Panc1 (cell line): ENCODE results near the gene PPM1H. TPM values are rescaled to one million over a fixed set of nuclear protein-coding genes. Genes with fewer than 3 reads are reported as not detected.

Experiments used
- ATAC-seq: fragments of 200-7000 bp; cut with Tn5 transposase; 2 replicates; pipeline ENCODE4 v1.9.1; 2020; ENCODE audit warnings: mild to moderate bottlenecking, moderate library complexity
- BruUV-seq: library from RNA; stranded (reverse); fragments of 400-500 nt; replicated peaks from 2 replicates; lab custom pipeline; 2021; lab: Mats Ljungman, UMichigan
- CTCF ChIA-PET: fragments of 300-600 bp; sonication (Branson Sonifier 250); formaldehyde crosslinking; loops from one replicate; lab custom pipeline; 2022; ENCODE audit warnings: antibody characterized with exemption; lab: Charles Lee
- POLR2A ChIA-PET: fragments of 300-600 bp; sonication (Branson Sonifier 250); formaldehyde crosslinking; loops from one replicate; lab custom pipeline; 2022; ENCODE audit warnings: antibody characterized with exemption; lab: Charles Lee
- DNase-seq: peaks from one replicate; pipeline ENCODE4 v3.0.0-alpha.2; 2010; ENCODE audit warnings: low read depth, low spot score
- H3K27ac ChIP-seq: 2 replicates; pipeline ENCODE4 v1.5.1; 2011; ENCODE audit warnings: mild to moderate bottlenecking, low read length, inconsistent platforms
- H3K27me3 ChIP-seq: fragments of 200-500 bp; sonication (Bioruptor generic); 2 replicates; pipeline ENCODE4 v1.6.0; 2014; ENCODE audit warnings: low read length, inconsistent platforms; ENCODE audit not compliant: control insufficient read depth, insufficient read depth
- H3K36me3 ChIP-seq: fragments of 200-500 bp; sonication (Bioruptor generic); 2 replicates; pipeline ENCODE4 v1.5.1; 2014; ENCODE audit warnings: inconsistent platforms, mild to moderate bottlenecking, low read length, moderate library complexity; ENCODE audit not compliant: control insufficient read depth, insufficient read depth
- H3K4me1 ChIP-seq: 2 replicates; pipeline ENCODE4 v1.5.1; 2011; ENCODE audit warnings: inconsistent platforms, mild to moderate bottlenecking, low read length, moderate library complexity; ENCODE audit not compliant: control insufficient read depth, insufficient read depth
- H3K4me3 ChIP-seq, 2 experiments: 2 replicates each; pipeline ENCODE4 v1.5.1; 2011 to 2012; ENCODE audit warnings: low read depth in 2 of 2, low read length in 2 of 2, mild to moderate bottlenecking in 2 of 2, inconsistent platforms in 1 of 2, moderate library complexity in 1 of 2
- H3K9me3 ChIP-seq: fragments of 200-500 bp; sonication (Bioruptor generic); 2 replicates; pipeline ENCODE4 v1.5.1; 2014; ENCODE audit warnings: low read depth, mild to moderate bottlenecking, inconsistent platforms, low read length, moderate library complexity; ENCODE audit not compliant: control insufficient read depth, insufficient read depth
- CTCF ChIP-seq: fragments of 450-650 bp; IDR thresholded peaks from 2 replicates; pipeline ENCODE4 v1.5.1; 2017; ENCODE audit warnings: mild to moderate bottlenecking
- POLR2AphosphoS5 ChIP-seq: IDR thresholded peaks from 2 replicates; pipeline ENCODE4 v1.6.1; 2012; ENCODE audit warnings: mild to moderate bottlenecking, low read depth, low read length, moderate library complexity
- SIN3A ChIP-seq: IDR thresholded peaks from 2 replicates; pipeline ENCODE4 v1.6.1; 2012; ENCODE audit warnings: low read depth, mild to moderate bottlenecking, low read length, moderate library complexity, borderline replicate concordance; ENCODE audit not compliant: insufficient read depth
- TCF7L2 ChIP-seq: IDR thresholded peaks from 2 replicates; pipeline ENCODE4 v1.6.1; 2011; ENCODE audit warnings: mild to moderate bottlenecking, low read depth, low read length, inconsistent platforms
- in situ Hi-C: cut with HindIII; loops from 2 replicates; pipeline ENCODE4 v1.10.0; 2016; ENCODE audit warnings: low sequenced_read_pairs, low pct_unique_long_range_greater_than_20kb
- intact Hi-C: fragments of 100-400 bp; cut with micrococcal nuclease; formaldehyde crosslinking; loops from one replicate; pipeline ENCODE4 v1.10.0; 2022; ENCODE audit not compliant: unreplicated experiment
- total RNA-seq: library from RNA; stranded (reverse); gene quantifications from one replicate; pipeline ENCODE4 v1.2.1, GENCODE V29; 2021; ENCODE audit not compliant: unreplicated experiment
- TF ChIP-seq, protein P1 (sequence below), 2 experiments: IDR thresholded peaks; 2 replicates each; pipeline ENCODE4 v1.6.1; 2011 to 2012; ENCODE audit warnings: low read depth in 2 of 2, control low read depth in 1 of 2, low read length in 1 of 2, mild to moderate bottlenecking in 1 of 2, moderate library complexity in 1 of 2; ENCODE audit not compliant: insufficient read depth in 1 of 2

The PPM1H gene
- total RNA-seq, 1 experiment from 2014 or later = 22.9 TPM

DNA sequence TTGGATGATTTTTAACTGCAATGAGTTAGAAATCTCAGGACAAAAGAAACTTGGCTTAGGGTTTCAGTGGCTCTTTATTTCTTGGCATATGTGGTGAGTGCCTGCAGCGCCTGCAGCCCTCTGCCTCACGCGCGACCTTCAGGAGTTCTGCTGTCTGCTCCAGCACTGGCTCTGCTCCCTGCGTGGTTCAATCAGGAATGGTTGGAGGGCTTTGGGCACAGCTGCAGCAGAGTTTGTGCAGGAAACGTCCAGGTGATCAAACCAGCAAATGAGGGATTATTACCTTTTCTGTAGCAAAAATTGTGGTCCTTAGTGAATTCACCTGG is 19.8 kb downstream of the PPM1H start:
- ChIA-PET CTCF (no interaction called here), POLR2A (no interaction called here)
- no TSS peak for BruUV-seq
- H3K9me3 ChIP-seq = no peaks in the 10 kb centered on the region
- no peaks in the 10 kb centered on the region for H3K27me3 ChIP-seq
- no peak for TF ChIP-seq CTCF
- TF ChIP-seq SIN3A = no peak
- TF ChIP-seq, protein P1, sequence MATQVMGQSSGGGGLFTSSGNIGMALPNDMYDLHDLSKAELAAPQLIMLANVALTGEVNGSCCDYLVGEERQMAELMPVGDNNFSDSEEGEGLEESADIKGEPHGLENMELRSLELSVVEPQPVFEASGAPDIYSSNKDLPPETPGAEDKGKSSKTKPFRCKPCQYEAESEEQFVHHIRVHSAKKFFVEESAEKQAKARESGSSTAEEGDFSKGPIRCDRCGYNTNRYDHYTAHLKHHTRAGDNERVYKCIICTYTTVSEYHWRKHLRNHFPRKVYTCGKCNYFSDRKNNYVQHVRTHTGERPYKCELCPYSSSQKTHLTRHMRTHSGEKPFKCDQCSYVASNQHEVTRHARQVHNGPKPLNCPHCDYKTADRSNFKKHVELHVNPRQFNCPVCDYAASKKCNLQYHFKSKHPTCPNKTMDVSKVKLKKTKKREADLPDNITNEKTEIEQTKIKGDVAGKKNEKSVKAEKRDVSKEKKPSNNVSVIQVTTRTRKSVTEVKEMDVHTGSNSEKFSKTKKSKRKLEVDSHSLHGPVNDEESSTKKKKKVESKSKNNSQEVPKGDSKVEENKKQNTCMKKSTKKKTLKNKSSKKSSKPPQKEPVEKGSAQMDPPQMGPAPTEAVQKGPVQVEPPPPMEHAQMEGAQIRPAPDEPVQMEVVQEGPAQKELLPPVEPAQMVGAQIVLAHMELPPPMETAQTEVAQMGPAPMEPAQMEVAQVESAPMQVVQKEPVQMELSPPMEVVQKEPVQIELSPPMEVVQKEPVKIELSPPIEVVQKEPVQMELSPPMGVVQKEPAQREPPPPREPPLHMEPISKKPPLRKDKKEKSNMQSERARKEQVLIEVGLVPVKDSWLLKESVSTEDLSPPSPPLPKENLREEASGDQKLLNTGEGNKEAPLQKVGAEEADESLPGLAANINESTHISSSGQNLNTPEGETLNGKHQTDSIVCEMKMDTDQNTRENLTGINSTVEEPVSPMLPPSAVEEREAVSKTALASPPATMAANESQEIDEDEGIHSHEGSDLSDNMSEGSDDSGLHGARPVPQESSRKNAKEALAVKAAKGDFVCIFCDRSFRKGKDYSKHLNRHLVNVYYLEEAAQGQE (IDR thresholded peaks at IDR 0.05; ENCODE audit: insufficient read depth in 1 of 2, low read depth in 2 of 2, low read length in 1 of 2) = no peak
- no peak overlapping the region for H3K4me3 ChIP-seq
- ATAC-seq (no peak), DNase-seq (no peak)
- in situ Hi-C loops (no loop called here), intact Hi-C loops (no loop called here)
- H3K4me1 ChIP-seq = peaks cover 17% of the 10 kb centered on the region
- H3K36me3 ChIP-seq = no peaks in the 10 kb centered on the region; the same call in 1 of the 2 replicates
- H3K27ac ChIP-seq = no peak overlapping the region

- CTCF ChIA-PET = no interaction called here
- Histone ChIP-seq H3K36me3 (no peaks in the 10 kb centered on the region; the same call in 1 of the 2 replicates), H3K27ac (no peak overlapping the region), H3K4me3 (no peak overlapping the region), H3K4me1 (peaks cover 13% of the 10 kb centered on the region), H3K9me3 (no peaks in the 10 kb centered on the region), H3K27me3 (no peaks in the 10 kb centered on the region)
- DNase-seq (no peak), ATAC-seq (no peak)
- BruUV-seq = no TSS peak
- intact Hi-C loops = no loop called here
- in situ Hi-C loops = no loop called here
- POLR2A ChIA-PET = no interaction called here
- TF ChIP-seq SIN3A = no peak
Observed at GRCh38 chr12:62914443-62915203, 20.3 kb downstream of the PPM1H start.

- Histone ChIP-seq H3K36me3 (no peaks in the 10 kb centered on the region; the same call in 1 of the 2 replicates), H3K4me1 (peaks cover 9% of the 10 kb centered on the region), H3K9me3 (no peaks in the 10 kb centered on the region), H3K4me3 (no peak overlapping the region), H3K27me3 (no peaks in the 10 kb centered on the region), H3K27ac (no peak overlapping the region)
- ATAC-seq (no peak), DNase-seq (no peak)
- POLR2A ChIA-PET = no interaction called here
- intact Hi-C loops (no loop called here), in situ Hi-C loops (no loop called here)
- TF ChIP-seq CTCF = no peak
- TF ChIP-seq, protein P1 (IDR thresholded peaks at IDR 0.05; ENCODE audit: insufficient read depth in 1 of 2, low read depth in 2 of 2, low read length in 1 of 2) = no peak
- no peak for TF ChIP-seq TCF7L2
- no peak for TF ChIP-seq POLR2AphosphoS5
- no peak for TF ChIP-seq SIN3A
- CTCF ChIA-PET = interaction anchor here (0.6 kb wide), 1 partner anchor 23 kb away, joined by 3 read pairs; no protein-coding TSS in a partner anchor
- BruUV-seq = no TSS peak
Observed at GRCh38 chr12:62913380-62913779, 21.6 kb downstream of the PPM1H start.
